GM19452 (cell line): ENCODE results near the gene KRT20.
"Not testable (repeated sequence)": the region's sequence is repeated elsewhere in the genome, so short reads cannot be mapped to it uniquely, and the experiment has no call there.

Experiments used
- ATAC-seq: cut with Tn5 transposase; IDR thresholded peaks from one replicate; pipeline ENCODE4 v1.9.1; 2021; ENCODE audit not compliant: unreplicated experiment

The KRT20 gene

GRCh38 chr17:40900809-40901356, 15.8 kb upstream of the KRT20 start:
- no peak for ATAC-seq

- no peak for ATAC-seq
These were observed 11.9 kb upstream of the KRT20 start for GRCh38 chr17:40896916-40897455.

- ATAC-seq = no peak
These were observed 10.2 kb upstream of the KRT20 start for GRCh38 chr17:40895106-40895730.

GRCh38 chr17:40888196-40888720, 3.2 kb upstream of the KRT20 start:
- ATAC-seq = no peak

GRCh38 chr17:40886090-40886489, 1.0 kb upstream of the KRT20 start:
- no peak for ATAC-seq

- ATAC-seq = no peak
These were observed 1.3 kb downstream of the KRT20 start for GRCh38 chr17:40883626-40884334.

- no peak for ATAC-seq
These were observed 2.0 kb downstream of the KRT20 start for GRCh38 chr17:40883031-40883430.

GRCh38 chr17:40879026-40879425, 6.0 kb downstream of the KRT20 start:
- no peak for ATAC-seq

- ATAC-seq = no peak
These were observed 7.0 kb downstream of the KRT20 start for GRCh38 chr17:40878044-40878443.

GRCh38 chr17:40873801-40874200, 11.2 kb downstream of the KRT20 start:
- no peak for ATAC-seq

GRCh38 chr17:40873255-40873654, 11.8 kb downstream of the KRT20 start:
- no peak for ATAC-seq

GRCh38 chr17:40872416-40872815, 12.6 kb downstream of the KRT20 start:
- no peak for ATAC-seq

GRCh38 chr17:40871316-40871715, 13.7 kb downstream of the KRT20 start:
- ATAC-seq = no peak

- no peak for ATAC-seq
These were observed 14.9 kb downstream of the KRT20 start for GRCh38 chr17:40870136-40870535.

- ATAC-seq = no peak
These were observed 18.2 kb downstream of the KRT20 start, which contains the start of gene KRT12 for GRCh38 chr17:40866838-40867237. Gene KRT12, minus strand, starts transcription at chr17:40867223. Its CDS starts 37 bp downstream, at chr17:40867186.

- no peak for ATAC-seq
These were observed 20.2 kb downstream of the KRT20 start for GRCh38 chr17:40864661-40865390.

GRCh38 chr17:40862985-40863733, 21.9 kb downstream of the KRT20 start:
- ATAC-seq = no peak

- ATAC-seq = no peak
These were observed 25.5 kb downstream of the KRT20 start for GRCh38 chr17:40859536-40859935.

GRCh38 chr17:40858667-40859066, 26.4 kb downstream of the KRT20 start:
- ATAC-seq = not testable (repeated sequence)

GRCh38 chr17:40857535-40857934, 27.5 kb downstream of the KRT20 start:
- ATAC-seq = no peak
